GM13976 (cell line): Measurements from ENCODE around the gene COL26A1.
"Not testable (repeated sequence)": the region's sequence is repeated elsewhere in the genome, so short reads cannot be mapped to it uniquely, and the experiment has no call there.

Source experiments
- DNase-seq: peaks from one replicate; pipeline ENCODE4 v3.0.0; 2012; ENCODE audit warnings: low spot score
- in situ Hi-C: fragments of 300-500 bp; cut with MboI; formaldehyde crosslinking; loops from one replicate; pipeline ENCODE4 v1.12.0; 2022; ENCODE audit warnings: low sequenced_read_pairs, mixed read lengths, inconsistent platforms; ENCODE audit not compliant: unreplicated experiment
- TF ChIP-seq, protein P1 (sequence below): IDR thresholded peaks from 2 replicates; pipeline ENCODE4 v1.5.1; 2012; ENCODE audit warnings: borderline replicate concordance, mild to moderate bottlenecking; ENCODE audit not compliant: insufficient read depth; ENCODE audit errors: extremely low read depth, missing control alignments, control extremely low read depth

Gene COL26A1

GRCh38 chr7:101332026-101332425, 30.6 kb upstream of the COL26A1 start:
- in situ Hi-C loops: no loop called here
- TF ChIP-seq, protein P1, sequence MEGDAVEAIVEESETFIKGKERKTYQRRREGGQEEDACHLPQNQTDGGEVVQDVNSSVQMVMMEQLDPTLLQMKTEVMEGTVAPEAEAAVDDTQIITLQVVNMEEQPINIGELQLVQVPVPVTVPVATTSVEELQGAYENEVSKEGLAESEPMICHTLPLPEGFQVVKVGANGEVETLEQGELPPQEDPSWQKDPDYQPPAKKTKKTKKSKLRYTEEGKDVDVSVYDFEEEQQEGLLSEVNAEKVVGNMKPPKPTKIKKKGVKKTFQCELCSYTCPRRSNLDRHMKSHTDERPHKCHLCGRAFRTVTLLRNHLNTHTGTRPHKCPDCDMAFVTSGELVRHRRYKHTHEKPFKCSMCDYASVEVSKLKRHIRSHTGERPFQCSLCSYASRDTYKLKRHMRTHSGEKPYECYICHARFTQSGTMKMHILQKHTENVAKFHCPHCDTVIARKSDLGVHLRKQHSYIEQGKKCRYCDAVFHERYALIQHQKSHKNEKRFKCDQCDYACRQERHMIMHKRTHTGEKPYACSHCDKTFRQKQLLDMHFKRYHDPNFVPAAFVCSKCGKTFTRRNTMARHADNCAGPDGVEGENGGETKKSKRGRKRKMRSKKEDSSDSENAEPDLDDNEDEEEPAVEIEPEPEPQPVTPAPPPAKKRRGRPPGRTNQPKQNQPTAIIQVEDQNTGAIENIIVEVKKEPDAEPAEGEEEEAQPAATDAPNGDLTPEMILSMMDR: no peak

GRCh38 chr7:101333912-101334311, 28.8 kb upstream of the COL26A1 start:
- TF ChIP-seq, protein P1: no peak
- no peak for DNase-seq
- in situ Hi-C loops: no loop called here

More at GRCh38 chr7:101332026-101332425, 30.6 kb upstream of the COL26A1 start:
- DNase-seq: no peak

GRCh38 chr7:101340379-101340778, 22.3 kb upstream of the COL26A1 start:
- in situ Hi-C loops: no loop called here
- no peak for DNase-seq
- TF ChIP-seq, protein P1: no peak

DNA sequence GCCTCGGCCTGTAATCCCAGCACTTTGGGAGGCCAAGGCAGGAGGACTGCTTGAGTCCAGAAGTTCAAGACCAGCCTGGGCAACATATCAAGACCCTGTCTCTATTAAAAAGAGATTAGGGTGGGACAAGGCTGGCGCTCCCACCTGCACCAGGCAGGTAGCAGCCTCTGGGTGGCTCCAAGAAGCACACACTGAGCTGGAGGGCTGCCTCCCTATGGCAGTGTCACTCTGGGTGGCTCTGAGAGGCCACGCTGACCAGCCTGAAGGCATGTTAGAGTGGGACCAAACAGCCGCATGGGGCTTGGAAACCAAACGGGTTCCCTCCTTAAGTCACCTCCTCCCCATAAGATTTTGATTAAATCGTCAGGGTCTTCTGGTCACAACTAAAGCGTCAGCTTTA, 19.8 kb upstream of the COL26A1 start:
- TF ChIP-seq, protein P1: no peak
- in situ Hi-C loops: no loop called here
- no peak for DNase-seq

DNA sequence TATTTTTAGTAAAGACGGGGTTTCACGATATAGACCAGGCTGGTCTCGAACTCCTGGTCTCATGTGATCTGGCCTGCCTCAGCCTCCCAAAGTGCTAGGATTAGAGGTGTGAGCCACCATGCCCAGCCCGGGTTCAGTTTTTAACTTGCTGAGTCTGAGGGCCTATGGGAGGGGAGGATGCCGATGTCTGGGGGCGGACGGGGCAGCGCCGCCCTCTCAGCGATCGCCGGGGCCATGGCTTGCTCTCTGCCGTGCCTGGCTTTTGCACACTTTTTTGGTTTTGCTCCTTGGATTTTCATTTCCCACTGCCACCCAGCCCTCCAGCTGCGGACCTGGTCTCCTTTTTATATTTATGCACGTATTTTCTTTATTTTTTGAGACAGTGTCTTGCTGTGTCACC, 15.2 kb upstream of the COL26A1 start:
- no peak for DNase-seq
- TF ChIP-seq, protein P1: no peak
- in situ Hi-C loops: no loop called here

DNA sequence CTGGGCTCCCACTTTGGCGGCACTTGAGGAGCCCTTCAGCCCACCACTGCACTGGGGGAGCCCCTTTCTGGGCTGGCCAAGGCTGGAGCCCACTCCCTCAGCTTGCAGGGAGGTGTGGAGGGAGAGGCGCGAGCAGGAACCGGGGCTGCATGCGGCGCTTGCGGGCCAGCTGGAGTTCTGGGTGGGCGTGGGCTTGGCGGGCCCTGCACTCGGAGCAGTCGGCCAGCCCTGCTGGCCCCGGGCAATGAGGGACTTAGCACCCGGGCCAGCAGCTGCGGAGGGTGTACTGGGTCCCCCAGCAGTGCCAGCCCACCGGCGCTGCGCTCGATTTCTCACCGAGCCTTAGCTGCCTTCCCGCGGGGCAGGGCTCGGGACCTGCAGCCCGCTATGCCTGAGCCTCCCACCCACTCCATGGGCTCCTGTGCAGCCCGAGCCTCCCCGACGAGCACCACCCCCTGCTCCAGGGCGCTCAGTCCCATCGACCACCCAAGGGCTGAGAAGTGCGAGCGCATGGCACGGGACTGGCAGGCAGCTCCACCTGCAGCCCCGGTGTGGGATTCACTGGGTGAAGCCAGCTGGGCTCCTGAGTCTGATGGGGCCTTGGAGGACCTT, 14.1 kb upstream of the COL26A1 start:
- DNase-seq, in situ Hi-C loops: not testable (repeated sequence)

- DNase-seq, in situ Hi-C loops: not testable (repeated sequence)
Measured at GRCh38 chr7:101349300-101349699, 13.4 kb upstream of the COL26A1 start.

DNA sequence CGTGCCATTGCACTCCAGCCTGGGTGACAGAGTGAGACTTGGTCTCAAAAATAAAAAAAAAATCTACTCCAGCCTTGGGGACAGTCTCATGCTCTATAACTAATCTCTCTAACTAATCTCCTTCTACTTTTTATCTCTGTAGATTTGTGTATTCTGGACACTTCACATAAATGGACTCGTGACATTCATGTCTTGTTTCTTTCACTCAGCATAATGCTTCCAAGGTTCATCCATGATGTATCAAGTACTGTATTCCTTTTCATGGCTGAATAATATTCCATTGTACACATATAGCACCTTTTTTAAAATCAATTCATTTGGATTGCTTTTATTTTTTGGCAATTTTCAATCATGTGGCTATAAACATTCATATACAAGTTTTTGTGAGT, 9.8 kb upstream of the COL26A1 start:
- TF ChIP-seq, protein P1: no peak
- in situ Hi-C loops: no loop called here
- no peak for DNase-seq
